Fibroblast of lung (primary cell): ENCODE results near the gene CLCN7.

Experiments used
- CTCF ChIP-seq, 2 donors: IDR thresholded peaks in 1 of 2; conservative IDR thresholded peaks in 1 of 2; 1 replicate in 1 of 2; 2 replicates in 1 of 2; pipeline ENCODE4 v1.5.1; 2011 to 2012; ENCODE audit warnings: low read length in 2 of 2, control low read depth in 1 of 2, inconsistent platforms in 1 of 2, low read depth in 1 of 2, mild to moderate bottlenecking in 1 of 2
- EZH2 ChIP-seq: IDR thresholded peaks from 2 replicates; pipeline ENCODE4 v1.5.1; 2012; ENCODE audit warnings: low read length, control low read depth, mild to moderate bottlenecking; ENCODE audit errors: missing control alignments

DNA sequence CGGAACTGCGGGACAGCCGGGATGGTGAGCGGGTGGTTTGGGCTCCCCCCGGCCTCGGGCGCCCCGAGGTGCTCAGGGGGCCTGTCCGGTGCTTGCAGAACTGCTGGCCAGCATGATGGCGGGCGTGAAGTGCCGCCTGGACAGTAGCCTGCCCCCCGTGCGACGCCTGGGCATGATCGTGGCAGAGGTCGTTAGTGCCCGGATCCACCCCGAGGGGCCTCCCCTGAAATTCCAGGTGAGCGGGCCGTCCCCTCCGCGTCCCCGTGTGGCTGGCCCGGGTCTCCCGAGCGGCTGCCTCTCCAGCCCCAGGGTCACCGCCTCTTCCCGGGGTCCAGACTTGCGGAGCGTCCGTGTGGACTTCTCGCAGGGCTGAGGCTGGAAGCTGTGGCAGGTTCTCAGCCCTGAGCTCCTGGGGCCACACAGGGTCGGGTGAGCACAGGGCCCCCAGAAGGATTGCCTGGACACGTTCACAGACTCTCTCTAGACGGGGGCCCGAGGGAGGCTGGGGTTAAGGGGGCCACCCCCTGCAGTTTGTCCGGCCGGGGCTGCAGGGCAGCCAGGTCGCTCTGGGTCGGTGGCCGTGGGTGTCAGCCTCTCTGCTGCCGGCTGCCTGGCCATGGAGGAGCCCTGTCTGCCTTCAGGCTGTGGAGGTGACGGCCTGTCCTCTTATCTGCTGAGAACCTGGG is 25.8 kb upstream of the CLCN7 start:
- TF ChIP-seq CTCF (conservative IDR thresholded peaks at IDR 0.05 in 1 of 2, IDR thresholded peaks at IDR 0.05 in 1 of 2; ENCODE audit: low read depth in 1 of 2, low read length in 2 of 2): no peak
- no peak for TF ChIP-seq EZH2
